ENCODE results near the gene JAZF1.

Gene JAZF1

GRCh38 chr7:27950123-27950522 lies 230.5 kb downstream of the JAZF1 start:
- Mint-ChIP-seq H3K36me3 (no peaks in the 10 kb centered on the region), H3K4me1 (peaks cover 19% of the 10 kb centered on the region), H3K4me3 (no peak overlapping the region), H3K9me3 (no peaks in the 10 kb centered on the region), H3K27ac (no peak overlapping the region)
- ATAC-seq (no peak), DNase-seq (ENCODE audit: low spot score in 2 of 2) (no peak)

DNA sequence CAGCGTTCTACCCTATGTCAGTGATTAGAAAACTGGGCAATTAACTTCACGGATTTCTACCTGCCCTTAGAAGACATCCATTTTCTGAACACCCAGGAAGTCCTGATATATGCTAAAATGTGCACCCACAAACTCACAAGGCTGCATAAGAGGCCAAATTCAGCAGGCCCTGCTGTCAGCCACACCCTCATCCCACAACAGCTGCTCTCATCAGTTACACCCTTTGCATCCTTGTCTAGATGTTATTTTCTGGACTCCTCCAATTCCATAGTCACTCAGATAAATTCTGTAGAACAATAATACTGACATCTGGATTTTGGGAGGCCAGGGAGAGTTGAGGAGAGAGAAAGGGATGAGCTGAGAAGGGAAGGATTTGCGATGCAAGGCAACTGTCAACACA lies 231.7 kb downstream of the JAZF1 start:
- DNase-seq (ENCODE audit: low spot score in 2 of 2) (no peak), ATAC-seq (no peak)
- no peaks in the 10 kb centered on the region for H3K9me3 Mint-ChIP-seq
- H3K4me1 Mint-ChIP-seq, result peaks cover 19% of the 10 kb centered on the region
- H3K4me3 Mint-ChIP-seq, result no peak overlapping the region
- H3K36me3 Mint-ChIP-seq, result no peaks in the 10 kb centered on the region
- H3K27ac Mint-ChIP-seq, result no peak overlapping the region

DNA sequence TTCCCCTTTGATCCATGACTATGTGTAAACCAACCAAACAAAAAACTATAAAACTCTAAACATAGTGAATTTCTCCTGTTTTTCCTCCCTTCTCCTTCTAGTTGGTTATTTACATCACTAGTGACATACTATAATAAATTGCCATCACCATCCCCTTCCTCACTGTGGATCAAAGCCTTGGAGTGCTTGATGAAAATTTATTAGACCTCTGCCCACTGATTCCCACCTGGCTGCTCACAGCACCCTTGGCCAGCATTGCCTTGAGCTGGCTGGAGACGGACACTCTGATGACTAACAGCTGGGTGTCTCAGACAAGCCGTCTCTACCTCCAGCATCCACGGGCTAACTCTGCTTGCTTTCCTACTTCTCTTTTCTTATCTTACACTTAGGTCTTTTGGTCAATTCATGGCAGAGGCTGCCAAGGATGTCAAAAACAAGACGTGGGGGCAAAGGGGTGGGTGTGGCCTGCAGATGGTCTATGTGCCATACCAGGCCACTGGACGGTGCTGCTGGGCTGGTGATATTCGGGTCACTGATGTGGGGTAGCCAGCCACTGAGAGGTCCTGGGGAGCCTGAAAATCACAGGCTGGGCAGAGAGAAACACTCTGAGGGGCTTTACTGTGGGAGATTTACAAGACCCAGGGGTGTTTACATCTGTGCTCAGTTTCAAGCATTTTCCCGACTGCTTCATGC lies 232.9 kb downstream of the JAZF1 start:
- ATAC-seq, result no peak
- no peaks in the 10 kb centered on the region for H3K9me3 Mint-ChIP-seq

DNA sequence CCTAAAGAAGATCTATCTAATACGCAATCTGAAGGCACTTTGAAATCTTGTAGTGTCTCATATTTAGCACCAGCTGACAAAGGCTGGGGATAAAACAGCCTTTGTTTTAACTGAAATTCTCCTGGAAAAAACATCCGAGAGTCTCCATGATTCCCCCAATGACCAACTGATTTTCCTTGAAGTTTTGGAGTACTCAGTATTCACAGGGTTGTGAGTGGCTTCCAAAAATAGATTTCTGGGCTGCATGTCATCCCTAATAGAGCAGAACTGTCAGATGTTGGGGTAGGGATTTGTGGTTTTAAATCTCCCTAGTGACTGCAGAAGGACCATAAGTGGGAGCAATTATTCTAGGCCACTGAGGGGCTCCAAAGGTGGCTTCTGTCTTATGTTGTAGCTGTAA lies 234.2 kb downstream of the JAZF1 start:
- ATAC-seq (no peak), DNase-seq (ENCODE audit: low spot score in 2 of 2) (no peak)
- H3K9me3 Mint-ChIP-seq, result no peaks in the 10 kb centered on the region
- no peak overlapping the region for H3K4me3 Mint-ChIP-seq
- H3K27ac Mint-ChIP-seq, result no peak overlapping the region
- H3K4me1 Mint-ChIP-seq, result peaks cover 13% of the 10 kb centered on the region
- H3K36me3 Mint-ChIP-seq, result no peaks in the 10 kb centered on the region

More for the DNA sequence above, 232.9 kb downstream of the JAZF1 start:
- Mint-ChIP-seq H3K27ac (no peak overlapping the region), H3K36me3 (no peaks in the 10 kb centered on the region), H3K4me3 (no peak overlapping the region), H3K4me1 (peaks cover 13% of the 10 kb centered on the region)
- DNase-seq (ENCODE audit: low spot score in 2 of 2), result no peak

- Mint-ChIP-seq H3K4me3 (no peak overlapping the region), H3K36me3 (no peaks in the 10 kb centered on the region), H3K4me1 (peaks cover 12% of the 10 kb centered on the region), H3K9me3 (no peaks in the 10 kb centered on the region), H3K27ac (no peak overlapping the region)
- ATAC-seq (no peak), DNase-seq (ENCODE audit: low spot score in 2 of 2) (no peak)
Measured at GRCh38 chr7:27945058-27945795, 235.4 kb downstream of the JAZF1 start.

- DNase-seq (ENCODE audit: low spot score in 2 of 2) (no peak), ATAC-seq (no peak)
- Mint-ChIP-seq H3K36me3 (no peaks in the 10 kb centered on the region), H3K4me1 (peaks cover 9% of the 10 kb centered on the region), H3K27ac (no peak overlapping the region), H3K9me3 (no peaks in the 10 kb centered on the region), H3K4me3 (no peak overlapping the region)
Measured at GRCh38 chr7:27944643-27945042, 236.0 kb downstream of the JAZF1 start.

DNA sequence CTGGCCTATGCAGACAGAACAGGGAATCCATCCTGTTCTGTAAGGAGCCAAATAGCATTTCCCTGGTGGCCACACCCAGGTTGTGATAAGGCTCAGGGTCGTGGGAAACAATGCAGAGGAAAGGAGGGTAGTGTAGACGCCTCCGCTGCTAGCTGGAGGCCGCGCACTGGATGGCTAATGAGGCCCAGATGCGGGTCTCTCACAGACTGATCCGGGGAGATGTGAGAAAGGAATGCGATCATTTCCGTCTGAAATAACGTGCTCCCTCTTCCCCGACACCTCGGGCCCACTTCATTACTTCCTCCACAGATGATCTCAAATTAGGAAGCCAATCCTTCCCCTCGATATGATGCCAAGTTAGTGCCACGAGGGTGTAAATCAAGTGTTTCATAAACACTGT lies 237.4 kb downstream of the JAZF1 start:
- ATAC-seq (no peak), DNase-seq (ENCODE audit: low spot score in 2 of 2) (no peak)
- Mint-ChIP-seq H3K27ac (no peak overlapping the region), H3K9me3 (no peaks in the 10 kb centered on the region), H3K36me3 (no peaks in the 10 kb centered on the region), H3K4me1 (peaks cover 9% of the 10 kb centered on the region), H3K4me3 (no peak overlapping the region)

- peaks cover 6% of the 10 kb centered on the region for H3K4me1 Mint-ChIP-seq
- DNase-seq (ENCODE audit: low spot score in 2 of 2) (no peak), ATAC-seq (no peak)
- H3K27ac Mint-ChIP-seq, result no peak overlapping the region
- H3K36me3 Mint-ChIP-seq, result no peaks in the 10 kb centered on the region
- H3K9me3 Mint-ChIP-seq, result no peaks in the 10 kb centered on the region
- H3K4me3 Mint-ChIP-seq, result no peak overlapping the region
Measured at GRCh38 chr7:27942711-27943110, 237.9 kb downstream of the JAZF1 start.

GRCh38 chr7:27941522-27941921 lies 239.1 kb downstream of the JAZF1 start:
- Mint-ChIP-seq H3K9me3 (no peaks in the 10 kb centered on the region), H3K4me3 (no peak overlapping the region), H3K4me1 (peaks cover 5% of the 10 kb centered on the region), H3K36me3 (no peaks in the 10 kb centered on the region), H3K27ac (no peak overlapping the region)
- ATAC-seq, result no peak
- no peak for DNase-seq (ENCODE audit: low spot score in 2 of 2)

DNA sequence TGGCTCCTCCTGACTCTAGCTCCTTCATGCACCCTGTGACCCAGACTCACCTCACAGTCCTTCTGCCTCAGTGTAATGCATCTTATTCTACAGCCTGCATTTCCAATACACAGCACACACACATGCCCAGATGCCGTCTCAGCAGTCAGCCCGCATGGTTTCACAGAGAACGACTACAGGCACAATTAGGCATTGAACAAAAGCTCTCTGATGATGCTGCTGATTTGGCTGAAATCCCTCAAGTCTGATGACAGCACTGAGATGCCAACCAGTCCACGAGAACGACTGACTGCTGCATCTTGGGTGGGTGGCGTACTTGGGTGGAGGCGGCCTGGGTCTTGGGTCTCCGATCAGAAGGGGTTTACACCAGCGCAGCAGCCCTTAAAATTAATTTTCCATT lies 240.3 kb downstream of the JAZF1 start:
- DNase-seq (ENCODE audit: low spot score in 2 of 2) (no peak), ATAC-seq (no peak)
- H3K9me3 Mint-ChIP-seq, result no peaks in the 10 kb centered on the region
- no peaks in the 10 kb centered on the region for H3K36me3 Mint-ChIP-seq
- no peak overlapping the region for H3K27ac Mint-ChIP-seq
- no peak overlapping the region for H3K4me3 Mint-ChIP-seq
- peaks cover 5% of the 10 kb centered on the region for H3K4me1 Mint-ChIP-seq

GRCh38 chr7:27939893-27940292 lies 240.7 kb downstream of the JAZF1 start:
- DNase-seq (ENCODE audit: low spot score in 2 of 2) (no peak), ATAC-seq (no peak)
- Mint-ChIP-seq H3K9me3 (no peaks in the 10 kb centered on the region), H3K27ac (no peak overlapping the region), H3K4me3 (no peak overlapping the region), H3K36me3 (no peaks in the 10 kb centered on the region), H3K4me1 (peaks cover 5% of the 10 kb centered on the region)

GRCh38 chr7:27936768-27937102 lies 243.9 kb downstream of the JAZF1 start:
- Mint-ChIP-seq H3K27ac (no peak overlapping the region), H3K4me1 (peaks cover 5% of the 10 kb centered on the region), H3K4me3 (no peak overlapping the region), H3K36me3 (no peaks in the 10 kb centered on the region), H3K9me3 (no peaks in the 10 kb centered on the region)
- DNase-seq (ENCODE audit: low spot score in 2 of 2) (no peak), ATAC-seq (no peak)

DNA sequence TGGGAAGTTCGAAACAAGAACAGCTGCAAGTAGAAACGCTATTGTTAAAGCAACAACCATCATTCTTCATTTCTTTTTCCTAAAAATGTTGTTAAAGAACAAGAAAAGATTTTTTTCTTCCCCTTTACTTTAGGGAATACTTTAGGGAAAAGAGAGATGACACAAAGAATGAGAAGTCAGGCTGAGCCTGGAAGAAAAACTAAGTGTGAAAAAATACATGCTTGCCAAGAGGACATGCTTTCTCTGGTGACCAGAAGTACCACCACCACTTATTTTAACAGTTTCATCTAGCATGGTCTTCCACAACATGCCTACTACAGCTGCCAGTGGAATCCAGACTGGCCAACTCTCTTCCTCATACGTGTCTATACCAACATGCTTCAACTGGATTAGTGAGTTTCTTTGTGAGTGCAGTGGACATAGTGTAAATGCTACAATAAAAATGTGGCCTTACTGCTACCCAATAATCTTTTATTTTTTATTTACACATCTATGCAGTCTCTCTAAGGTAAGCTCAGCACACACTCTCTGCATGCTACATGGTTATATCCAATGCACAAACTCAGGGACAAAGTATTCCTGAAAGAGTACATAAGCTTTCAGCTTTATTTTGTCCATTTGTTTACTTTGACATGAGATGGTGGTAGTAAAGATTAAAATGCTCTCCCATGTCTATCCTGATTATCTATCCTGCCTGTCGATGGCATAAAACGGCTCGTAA lies 244.4 kb downstream of the JAZF1 start:
- DNase-seq (ENCODE audit: low spot score in 2 of 2) (no peak), ATAC-seq (no peak)
- Mint-ChIP-seq H3K4me3 (no peak overlapping the region), H3K4me1 (peaks cover 5% of the 10 kb centered on the region), H3K27ac (no peak overlapping the region), H3K9me3 (no peaks in the 10 kb centered on the region), H3K36me3 (no peaks in the 10 kb centered on the region)

DNA sequence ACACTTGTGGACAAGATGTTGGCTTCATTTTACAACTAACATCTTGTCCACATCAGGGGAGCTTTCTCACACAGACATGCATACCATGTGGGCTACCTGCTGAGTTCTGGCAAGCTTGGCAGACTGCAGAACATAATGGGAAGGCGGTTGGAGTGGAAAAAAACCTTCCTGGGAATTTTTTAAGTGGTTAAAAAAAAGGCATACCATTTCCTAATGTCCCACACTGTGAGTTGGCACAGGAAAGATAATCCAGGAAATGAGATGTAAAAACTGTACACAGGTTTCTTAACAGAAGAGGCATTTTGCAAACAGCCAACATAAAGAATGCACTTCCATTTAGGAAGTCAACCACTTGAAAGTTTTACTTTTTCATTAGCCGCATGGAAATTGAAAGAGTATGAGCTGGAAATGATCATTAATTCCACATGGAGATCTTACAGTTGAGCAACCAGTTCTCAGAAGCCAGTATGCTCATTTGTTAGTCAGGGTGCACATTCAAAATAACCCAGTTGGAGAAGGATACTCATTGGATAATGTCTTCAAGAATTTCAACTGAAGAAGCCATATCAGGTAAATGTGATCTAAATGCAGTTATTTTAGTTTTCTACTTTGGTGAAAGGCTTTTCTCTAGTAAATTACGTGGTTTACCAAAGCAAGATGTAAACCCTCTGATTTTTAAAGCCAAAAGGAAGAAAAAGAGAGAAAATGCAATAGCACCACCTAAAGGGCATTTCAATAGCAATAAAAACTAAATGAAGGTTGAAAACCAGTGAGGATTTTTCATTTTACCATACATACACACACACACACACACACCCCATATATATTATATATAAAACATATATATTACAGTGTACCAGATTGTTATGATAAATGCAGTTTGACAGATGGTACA lies 246.7 kb downstream of the JAZF1 start:
- Mint-ChIP-seq H3K27ac (no peak overlapping the region), H3K4me3 (no peak overlapping the region), H3K36me3 (no peaks in the 10 kb centered on the region), H3K4me1 (peaks cover 4% of the 10 kb centered on the region), H3K9me3 (no peaks in the 10 kb centered on the region)
- DNase-seq (ENCODE audit: low spot score in 2 of 2), result no peak
- ATAC-seq, result no peak

DNA sequence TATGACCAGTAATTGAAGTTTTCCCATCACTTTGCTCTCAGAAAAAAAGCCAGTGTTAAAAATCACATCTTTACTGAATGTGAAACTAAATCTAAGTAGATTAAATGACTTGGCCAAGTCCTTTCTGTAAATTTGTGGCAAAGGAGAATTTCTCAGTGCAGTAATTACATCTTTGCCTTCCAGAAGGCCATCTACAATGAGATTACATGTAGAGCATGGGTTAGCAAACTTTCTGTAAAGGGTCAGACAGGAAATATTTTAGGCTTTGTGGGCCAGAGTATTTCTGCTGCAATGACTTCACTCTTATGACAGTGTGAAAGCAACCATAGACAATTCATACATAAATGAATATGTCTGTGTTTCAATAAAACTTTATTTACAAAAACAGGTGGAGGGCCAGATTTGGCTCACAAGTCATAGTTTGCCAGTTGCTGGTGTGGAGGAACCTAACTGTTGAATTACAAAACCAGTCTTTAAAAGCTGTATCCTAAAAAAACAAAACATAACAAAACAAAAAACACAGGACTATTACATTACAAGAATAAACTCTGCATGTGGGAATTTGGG lies 249.6 kb downstream of the JAZF1 start:
- Mint-ChIP-seq H3K27ac (no peak overlapping the region), H3K4me3 (no peak overlapping the region), H3K4me1 (peaks cover 8% of the 10 kb centered on the region), H3K9me3 (no peaks in the 10 kb centered on the region), H3K36me3 (no peaks in the 10 kb centered on the region)
- DNase-seq (ENCODE audit: low spot score in 2 of 2) (no peak), ATAC-seq (peak; percentile 65)
